ENCODE results near the gene YWHAG.
"Not testable (repeated sequence)": the region's sequence is repeated elsewhere in the genome, so short reads cannot be mapped to it uniquely, and the experiment has no call there.

The YWHAG gene

DNA sequence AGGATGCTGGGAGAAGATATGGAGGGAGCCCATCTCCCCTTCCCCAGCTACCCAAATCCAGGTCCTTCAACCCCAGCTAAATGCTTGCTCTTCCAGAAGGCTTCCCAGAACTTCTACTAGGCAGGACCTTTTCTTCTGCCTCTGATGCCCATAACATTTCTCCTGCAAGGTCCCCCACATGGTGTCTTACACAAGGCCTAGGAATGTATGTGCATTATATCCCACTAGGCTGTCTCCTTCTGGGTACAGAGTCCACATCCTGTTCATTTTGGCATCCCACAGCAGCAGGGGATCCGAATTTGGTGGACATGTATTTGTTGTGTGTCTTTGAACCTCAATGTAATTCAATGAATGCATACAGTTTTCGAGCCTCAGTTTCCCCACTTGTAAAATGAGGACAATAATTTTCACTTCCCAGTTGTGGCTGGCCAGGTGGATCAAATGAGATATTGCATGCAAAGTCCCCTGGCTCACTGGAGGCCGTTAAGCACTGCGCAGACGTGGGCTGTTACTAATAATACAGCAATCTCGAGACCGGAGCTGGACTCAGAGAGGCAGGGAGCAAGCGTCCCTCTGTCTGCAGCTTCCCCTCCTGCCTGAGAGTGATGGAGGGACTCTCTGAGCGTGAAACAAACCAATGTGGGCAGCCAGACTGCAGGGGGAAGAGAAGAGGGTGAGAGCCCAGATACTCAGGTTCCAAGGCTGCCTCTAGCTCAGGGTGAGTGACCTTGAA lies 18.6 kb upstream of the YWHAG start:
- peak; percentile 25 for DNase-seq

GRCh38 chr7:76375251-76375650 lies 16.5 kb upstream of the YWHAG start:
- no peak for DNase-seq

DNA sequence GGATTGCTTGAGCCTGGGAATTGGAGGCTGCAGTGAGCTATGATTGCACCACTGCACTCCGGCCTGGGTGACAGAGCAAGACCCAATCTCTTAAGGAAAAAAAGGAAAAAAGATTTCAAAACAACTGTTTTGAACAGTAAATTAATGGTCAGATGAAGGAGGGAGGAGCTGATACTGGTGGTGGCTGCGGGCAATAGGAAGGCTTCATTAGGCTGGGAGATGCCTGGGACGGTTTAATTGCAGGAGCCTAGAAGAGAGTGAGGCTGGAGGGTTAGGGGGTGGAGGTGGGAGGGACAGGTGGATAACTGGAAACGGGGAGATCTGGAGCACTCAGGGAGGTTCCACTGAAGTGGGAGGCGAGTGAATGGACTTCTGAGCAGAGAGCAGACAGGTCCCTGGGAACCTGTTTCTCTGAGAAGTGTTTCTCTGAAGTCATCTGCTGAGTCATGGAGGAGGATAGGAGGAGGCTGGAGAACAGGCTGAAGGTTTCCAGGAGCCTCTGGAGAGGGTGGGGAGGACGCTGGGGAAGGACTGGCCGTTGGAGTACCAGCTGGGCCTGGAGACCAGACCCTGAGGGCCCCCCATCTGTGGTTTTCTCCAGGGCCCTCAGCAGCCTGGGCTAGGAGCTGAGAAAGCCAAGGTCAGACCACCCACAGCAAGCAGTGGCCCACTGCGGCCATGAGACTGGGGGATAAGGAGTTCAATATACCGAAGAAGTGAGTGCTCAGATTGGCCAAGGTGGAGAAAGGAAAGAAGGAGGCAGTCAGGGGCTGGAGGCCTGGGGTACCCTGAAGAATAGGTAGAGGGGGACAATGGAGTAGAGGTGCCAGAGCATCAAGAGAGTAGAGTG lies 14.4 kb upstream of the YWHAG start:
- no peak for DNase-seq

DNA sequence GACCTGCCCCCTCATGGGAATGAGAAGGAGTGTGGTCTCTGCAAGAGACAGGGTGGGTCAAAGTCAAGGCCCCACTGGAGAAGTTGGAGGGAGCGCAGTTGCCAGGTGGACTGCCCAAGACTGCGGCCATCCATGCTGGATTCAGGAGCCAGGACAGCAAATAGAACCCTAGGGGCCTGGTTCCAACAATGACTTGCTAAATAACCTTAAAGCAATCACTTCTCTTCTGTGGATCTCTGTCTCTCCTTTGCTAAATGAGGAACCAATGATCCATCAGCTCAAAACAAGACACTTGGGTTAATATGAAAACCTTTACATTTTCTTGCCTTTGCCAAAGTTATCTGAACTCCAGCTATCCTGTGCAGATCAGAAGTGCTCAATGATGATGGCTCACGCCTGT lies 12.6 kb upstream of the YWHAG start:
- DNase-seq = no peak

DNA sequence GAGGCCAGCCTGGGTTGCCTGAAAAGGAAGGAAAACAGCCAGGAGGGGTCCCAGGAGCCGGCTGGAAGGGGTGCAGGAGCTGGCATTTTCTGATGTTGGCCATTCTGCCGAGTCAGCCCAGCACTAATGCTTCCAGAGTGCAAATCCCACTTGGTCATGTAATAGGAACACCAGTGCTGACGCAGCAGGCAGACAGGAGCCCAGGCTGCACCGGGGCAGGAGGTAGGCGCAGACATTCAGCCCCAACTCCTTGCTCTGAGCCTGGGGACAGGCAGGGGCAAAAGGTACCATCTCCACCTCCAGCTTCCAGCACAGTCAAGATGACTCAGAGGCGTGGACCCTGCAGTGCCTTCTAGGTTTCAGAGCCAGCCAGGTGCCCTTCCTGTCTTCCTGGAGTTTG lies 10.2 kb upstream of the YWHAG start:
- no peak for DNase-seq

DNA sequence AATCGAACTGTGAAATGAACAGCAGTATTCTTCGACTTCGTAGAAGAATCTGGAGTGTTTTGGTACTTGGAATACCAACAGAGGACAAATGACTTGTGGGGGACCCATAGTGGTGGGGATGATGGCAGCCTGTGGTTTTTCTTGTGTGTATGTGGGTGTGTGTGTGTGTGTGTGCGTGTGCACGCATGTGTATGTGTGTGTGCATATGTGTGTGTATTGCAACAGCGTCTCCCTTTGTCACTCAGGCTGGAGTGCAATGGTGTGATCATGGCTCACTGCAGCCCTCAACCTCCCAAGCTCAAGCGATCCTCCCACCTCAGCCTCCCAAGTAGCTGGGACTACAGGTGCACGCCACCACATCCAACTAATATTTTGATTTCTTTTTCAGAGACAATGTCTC lies 9.4 kb upstream of the YWHAG start:
- no peak for DNase-seq

DNA sequence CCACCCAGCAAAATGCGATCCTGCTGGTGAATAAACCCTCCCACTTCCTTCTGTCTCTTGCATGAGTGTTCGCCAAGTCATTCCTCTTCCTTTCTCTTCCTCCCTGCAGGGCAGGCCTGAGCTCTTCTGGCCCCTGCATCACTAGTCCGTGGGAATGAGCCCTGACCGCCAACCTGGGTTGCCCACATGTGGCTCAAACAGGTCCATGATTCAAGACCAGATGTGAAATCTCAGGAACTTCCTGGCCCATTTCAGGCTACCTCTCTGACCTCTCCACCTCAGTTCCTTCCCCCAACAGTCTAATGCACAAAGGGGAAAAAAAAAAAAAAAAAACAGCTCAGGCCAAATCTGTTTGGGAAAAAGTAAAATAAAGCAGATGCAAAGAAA lies 5.4 kb upstream of the YWHAG start:
- DNase-seq = no peak

GRCh38 chr7:76363754-76364153 lies 5.0 kb upstream of the YWHAG start:
- DNase-seq = not testable (repeated sequence)

- DNase-seq = no peak
Measured at GRCh38 chr7:76359978-76360638, 1.3 kb upstream of the YWHAG start.

DNA sequence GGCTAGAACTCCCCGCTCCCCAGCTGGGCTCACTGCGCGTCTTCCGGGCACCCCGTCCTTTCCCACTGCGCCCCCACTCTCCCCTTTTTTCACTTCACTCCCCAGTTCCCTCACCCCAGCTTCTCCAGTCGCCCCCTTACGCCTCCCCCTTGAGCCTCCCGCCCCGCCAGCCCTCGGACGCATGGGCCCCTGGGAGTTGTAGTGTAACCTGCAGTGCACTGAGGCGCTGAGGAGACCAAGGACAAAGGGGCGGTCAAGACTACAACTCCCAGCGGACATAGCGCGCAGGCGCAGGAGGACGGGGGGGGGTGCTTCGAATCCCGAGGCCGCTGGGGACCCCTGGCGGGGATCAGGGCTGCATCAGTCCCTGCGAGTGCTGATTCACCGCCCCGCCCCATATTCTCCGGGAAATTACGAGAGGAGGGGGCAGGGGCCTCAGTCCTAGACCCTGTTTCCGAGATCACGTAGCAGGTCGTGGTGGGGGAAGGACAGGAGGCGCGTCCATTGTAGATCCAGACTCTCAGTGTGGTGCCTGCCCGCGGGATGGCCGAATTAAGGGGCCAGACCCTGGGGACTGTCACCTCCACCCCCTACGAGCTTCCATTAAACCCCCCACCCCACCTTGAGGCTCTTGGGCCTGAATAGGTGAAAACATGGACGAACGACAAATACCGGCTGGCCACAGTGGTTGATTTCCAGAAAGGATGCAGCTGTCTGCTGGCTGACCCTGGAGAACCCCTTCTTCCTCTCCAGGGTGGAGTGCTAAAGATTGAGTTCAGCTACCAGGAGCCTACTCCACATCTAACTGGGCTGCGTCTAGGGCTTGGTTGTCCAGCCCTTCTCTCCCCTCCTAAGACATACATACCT lies 553 bp upstream of the YWHAG start:
- peak; percentile 98 for DNase-seq

DNA sequence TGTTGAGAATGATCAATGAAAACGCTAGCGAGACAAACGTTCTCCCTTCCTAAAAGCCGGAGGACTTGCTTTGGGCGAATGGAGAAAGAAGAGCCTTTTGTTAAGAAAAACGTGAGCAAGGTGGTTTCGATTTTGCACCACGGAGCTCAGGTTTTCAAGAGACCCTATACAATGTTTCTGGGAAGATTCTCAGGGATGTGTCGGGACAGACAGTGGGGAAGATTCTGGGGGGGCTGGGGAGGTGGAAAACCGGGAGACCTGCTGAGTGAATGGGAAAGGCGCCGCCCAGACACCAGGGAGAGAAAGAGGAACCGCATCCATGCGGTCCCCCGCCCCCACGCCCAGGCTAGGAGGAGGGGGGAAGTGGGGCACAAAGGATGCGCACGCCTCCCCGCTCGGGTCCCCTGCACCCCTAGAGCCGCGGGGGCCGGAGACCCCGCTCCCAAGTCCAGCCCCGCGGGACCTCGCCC lies 745 bp downstream of the YWHAG start:
- peak; percentile 52 for DNase-seq

GRCh38 chr7:76357475-76358010 lies 1.2 kb downstream of the YWHAG start:
- no peak for DNase-seq

- no peak for DNase-seq
Measured at GRCh38 chr7:76356823-76357222, 2.0 kb downstream of the YWHAG start.

DNA sequence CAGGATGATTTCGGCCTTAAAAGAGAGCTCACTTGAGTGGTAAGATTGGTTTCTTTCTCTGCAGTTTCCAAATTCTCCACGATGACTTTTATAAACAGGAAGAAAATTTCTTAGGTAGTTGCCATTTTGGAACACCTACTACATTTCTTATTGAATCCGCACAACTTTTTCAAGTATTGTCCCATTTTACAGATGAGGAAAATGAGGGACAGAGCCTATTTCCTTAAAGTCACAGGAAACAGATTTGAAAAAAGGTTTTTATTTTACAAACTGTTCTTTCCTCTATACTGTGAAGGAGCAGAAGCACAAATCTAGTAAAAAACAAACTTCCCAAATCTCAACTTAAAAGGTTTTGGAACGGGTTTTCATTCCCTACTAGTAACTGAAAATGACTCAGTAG lies 2.7 kb downstream of the YWHAG start:
- DNase-seq = no peak

- no peak for DNase-seq
Measured at GRCh38 chr7:76354981-76355730, 3.6 kb downstream of the YWHAG start.

DNA sequence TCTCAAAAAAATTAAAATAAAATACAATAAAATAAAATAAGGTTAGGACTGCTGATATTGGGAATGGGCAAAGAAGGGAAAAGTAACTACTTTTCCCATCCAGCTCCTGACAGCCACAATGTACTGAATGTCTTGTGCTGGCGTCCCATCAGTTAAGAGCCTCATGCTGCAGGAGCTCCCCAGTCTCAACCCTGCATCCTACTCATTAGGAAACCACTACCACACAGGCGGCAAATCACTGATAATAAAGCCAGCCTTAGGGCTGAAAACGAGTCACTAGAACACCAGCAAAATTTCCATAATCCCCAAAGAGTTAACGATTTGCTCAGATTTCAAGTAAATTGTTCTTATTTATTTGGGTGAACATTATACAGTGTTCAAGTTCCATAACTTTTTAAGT lies 4.3 kb downstream of the YWHAG start:
- DNase-seq = no peak

DNA sequence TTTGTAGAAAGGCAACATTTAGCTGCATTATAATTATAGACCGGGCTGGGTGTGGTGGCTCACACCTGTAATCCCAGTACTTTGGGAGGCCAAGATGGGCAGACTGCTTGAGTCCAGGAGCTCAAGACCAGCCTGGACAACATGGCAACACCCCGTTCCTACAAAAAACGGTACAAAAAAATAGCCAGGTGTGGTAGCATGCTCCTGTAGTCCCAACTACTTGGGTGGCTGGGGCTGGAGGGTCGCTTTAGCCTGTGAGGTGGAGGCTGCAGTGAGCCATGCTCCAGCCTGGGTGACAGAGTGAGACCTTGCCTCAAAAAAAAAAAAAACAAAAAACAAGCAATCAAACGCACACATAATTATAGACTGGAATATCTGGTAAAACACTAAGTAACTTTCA lies 5.0 kb downstream of the YWHAG start:
- DNase-seq = no peak

DNA sequence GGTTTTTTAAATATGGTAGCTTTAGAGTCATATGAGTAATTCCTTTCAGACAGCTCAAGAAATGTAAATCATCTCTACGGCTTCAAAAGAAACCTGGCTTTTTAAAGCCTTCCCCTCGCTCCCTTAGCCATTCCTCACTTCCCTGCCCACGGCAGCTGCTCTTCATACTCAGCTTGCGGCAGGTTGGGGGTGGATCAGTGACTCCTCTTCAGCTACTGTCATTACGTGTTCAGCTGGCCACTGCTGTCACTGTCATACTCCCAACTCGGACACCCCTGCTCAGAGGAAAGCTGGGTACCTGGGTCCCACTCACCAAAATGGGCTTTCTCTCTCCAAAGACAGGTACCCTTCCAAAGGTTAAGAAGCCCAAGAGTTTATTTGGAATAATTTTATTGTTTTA lies 6.6 kb downstream of the YWHAG start:
- DNase-seq = no peak

DNA sequence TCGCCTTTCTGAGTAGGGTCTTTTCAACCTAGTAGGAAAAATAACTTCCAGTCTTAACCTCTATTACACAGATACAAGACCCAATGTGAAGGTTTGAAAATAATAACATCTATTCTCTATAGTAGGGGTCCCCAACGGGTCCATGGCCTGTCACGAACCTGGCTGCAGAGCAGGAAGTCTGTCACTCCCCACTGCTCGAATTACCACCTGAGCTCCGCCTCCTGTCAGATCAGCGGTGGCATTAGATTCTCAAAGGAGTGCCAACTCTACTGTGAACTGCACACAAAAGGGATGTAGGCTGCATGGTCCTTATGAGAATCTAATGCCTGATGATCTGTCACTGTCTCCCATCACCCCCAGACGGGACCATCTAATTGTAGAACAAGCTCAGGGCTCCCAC lies 7.4 kb downstream of the YWHAG start:
- no peak for DNase-seq

DNA sequence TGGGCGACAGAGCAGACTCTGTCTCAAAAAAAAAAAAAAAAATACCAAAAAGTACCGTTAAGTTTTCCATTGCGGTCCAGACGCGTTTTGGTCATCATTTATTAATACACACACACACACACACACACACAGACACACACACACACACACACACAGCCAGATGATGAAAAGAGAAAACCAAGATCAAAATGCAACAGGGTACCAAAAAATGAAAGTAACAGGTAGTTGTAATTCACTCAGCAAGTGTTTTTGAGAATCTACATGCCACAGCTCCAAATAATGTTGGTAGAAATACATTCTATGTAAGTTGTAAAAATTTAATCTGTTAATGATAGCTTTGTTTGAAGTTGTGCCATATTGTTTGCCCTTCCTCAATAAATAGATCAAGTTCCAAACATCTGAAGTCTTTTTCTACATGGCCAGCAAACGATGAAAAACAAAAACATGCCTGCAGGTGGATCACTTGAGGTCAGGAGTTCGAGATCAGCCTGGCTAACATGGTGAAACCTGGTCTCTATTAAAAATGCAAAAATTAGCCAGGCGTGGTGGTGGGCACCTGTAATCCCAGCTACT lies 9.4 kb downstream of the YWHAG start:
- no peak for DNase-seq

- DNase-seq = no peak
Measured at GRCh38 chr7:76347710-76348109, 11.1 kb downstream of the YWHAG start.
